Measurements from ENCODE around the gene ZNF467.

The ZNF467 gene

DNA sequence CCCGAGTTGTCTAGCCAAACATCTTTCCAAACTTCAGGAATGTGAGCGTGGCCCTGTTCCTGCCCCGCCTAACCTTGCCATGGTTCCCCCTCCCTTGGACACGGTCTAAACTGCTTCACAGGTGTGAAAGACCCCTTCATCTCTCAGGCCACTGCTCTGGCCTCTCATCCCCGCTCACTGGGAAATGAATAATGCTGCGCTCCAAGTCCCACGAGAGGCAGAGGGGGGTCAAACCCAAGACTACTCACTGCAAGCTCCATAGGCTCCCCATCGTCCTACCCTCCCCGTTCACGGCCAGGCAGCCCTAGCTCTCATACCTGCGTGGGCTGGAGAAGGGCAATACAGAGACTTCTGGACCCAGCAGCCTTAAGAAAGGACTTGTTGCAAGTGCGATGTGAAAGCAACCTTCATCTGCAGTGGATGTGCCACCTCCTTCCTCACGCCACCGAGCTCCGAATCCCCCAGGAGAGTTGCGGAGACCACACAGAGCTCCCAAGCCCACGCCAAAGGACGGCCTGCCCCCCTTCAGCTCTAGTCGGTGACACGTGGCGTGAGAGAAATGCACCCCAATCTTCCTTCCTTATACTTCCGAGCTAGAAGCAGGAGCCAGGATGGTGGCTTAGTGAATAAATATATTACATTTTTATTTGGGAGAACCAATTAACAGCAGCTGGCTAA is 9.7 kb downstream of the ZNF467 start:
- TF ChIP-seq POLR2AphosphoS5 (IDR thresholded peaks at IDR 0.05; ENCODE audit: low read depth, low read length) (no peak), FOXP2 (optimal IDR thresholded peaks at IDR 0.05; ENCODE audit: borderline replicate concordance, extremely low read depth, extremely low read length, insufficient read depth) (no peak), REST (IDR thresholded peaks at IDR 0.05; ENCODE audit: insufficient read depth in 1 of 2, low read depth in 2 of 2, low read length in 2 of 2) (no peak), SIN3A (IDR thresholded peaks at IDR 0.05; ENCODE audit: borderline replicate concordance, insufficient read depth, low read length) (no peak), TAF1 (IDR thresholded peaks at IDR 0.05; ENCODE audit: borderline replicate concordance, insufficient read depth, low read length) (no peak)

DNA sequence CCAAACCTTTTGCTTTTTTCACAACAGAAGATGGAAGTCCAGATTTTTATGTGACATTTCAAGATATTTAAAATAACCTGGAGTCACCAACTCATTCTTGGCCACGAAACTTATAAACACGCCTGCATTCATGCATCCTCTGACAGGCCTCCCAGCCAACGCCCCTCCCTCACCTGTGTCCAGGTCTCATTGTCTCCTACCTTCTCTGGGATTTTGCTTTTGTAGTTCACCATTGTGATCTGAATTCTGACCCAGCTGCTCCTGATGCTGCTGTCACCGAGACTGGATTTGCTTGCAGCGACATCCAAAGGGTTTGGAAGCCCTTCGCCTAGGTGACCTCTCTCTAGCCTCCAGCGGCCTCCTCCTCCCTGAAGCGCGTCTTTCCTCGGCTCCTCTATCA is 10.8 kb downstream of the ZNF467 start:
- TF ChIP-seq POLR2AphosphoS5 (IDR thresholded peaks at IDR 0.05; ENCODE audit: low read depth, low read length) (no peak), SIN3A (IDR thresholded peaks at IDR 0.05; ENCODE audit: borderline replicate concordance, insufficient read depth, low read length) (no peak), REST (IDR thresholded peaks at IDR 0.05; ENCODE audit: insufficient read depth in 1 of 2, low read depth in 2 of 2, low read length in 2 of 2) (no peak), TAF1 (IDR thresholded peaks at IDR 0.05; ENCODE audit: borderline replicate concordance, insufficient read depth, low read length) (no peak), FOXP2 (optimal IDR thresholded peaks at IDR 0.05; ENCODE audit: borderline replicate concordance, extremely low read depth, extremely low read length, insufficient read depth) (no peak)

GRCh38 chr7:149762089-149762488 is 11.3 kb downstream of the ZNF467 start:
- TF ChIP-seq SIN3A (IDR thresholded peaks at IDR 0.05; ENCODE audit: borderline replicate concordance, insufficient read depth, low read length) (no peak), POLR2AphosphoS5 (IDR thresholded peaks at IDR 0.05; ENCODE audit: low read depth, low read length) (no peak), FOXP2 (optimal IDR thresholded peaks at IDR 0.05; ENCODE audit: borderline replicate concordance, extremely low read depth, extremely low read length, insufficient read depth) (no peak), REST (IDR thresholded peaks at IDR 0.05; ENCODE audit: insufficient read depth in 1 of 2, low read depth in 2 of 2, low read length in 2 of 2) (no peak), TAF1 (IDR thresholded peaks at IDR 0.05; ENCODE audit: borderline replicate concordance, insufficient read depth, low read length) (no peak)

- TF ChIP-seq POLR2AphosphoS5 (IDR thresholded peaks at IDR 0.05; ENCODE audit: low read depth, low read length), result no peak
- no peak for TF ChIP-seq FOXP2 (optimal IDR thresholded peaks at IDR 0.05; ENCODE audit: borderline replicate concordance, extremely low read depth, extremely low read length, insufficient read depth)
- no peak for TF ChIP-seq TAF1 (IDR thresholded peaks at IDR 0.05; ENCODE audit: borderline replicate concordance, insufficient read depth, low read length)
- TF ChIP-seq SIN3A (IDR thresholded peaks at IDR 0.05; ENCODE audit: borderline replicate concordance, insufficient read depth, low read length), result no peak
- no peak for TF ChIP-seq REST (IDR thresholded peaks at IDR 0.05; ENCODE audit: insufficient read depth in 1 of 2, low read depth in 2 of 2, low read length in 2 of 2)
Observed at GRCh38 chr7:149761307-149761706, 12.1 kb downstream of the ZNF467 start.
